HG02840 (cell line): ENCODE measurements around the gene PPP4R1.

ENCODE experiments used
- ATAC-seq: cut with Tn5 transposase; IDR thresholded peaks from one replicate; pipeline ENCODE4 v1.9.1; 2021; ENCODE audit warnings: mild to moderate bottlenecking, moderate library complexity, moderate number of reproducible peaks; ENCODE audit not compliant: unreplicated experiment, low FRiP score

Gene PPP4R1

GRCh38 chr18:9597609-9598008 lies 16.8 kb downstream of the PPP4R1 start:
- no peak for ATAC-seq

DNA sequence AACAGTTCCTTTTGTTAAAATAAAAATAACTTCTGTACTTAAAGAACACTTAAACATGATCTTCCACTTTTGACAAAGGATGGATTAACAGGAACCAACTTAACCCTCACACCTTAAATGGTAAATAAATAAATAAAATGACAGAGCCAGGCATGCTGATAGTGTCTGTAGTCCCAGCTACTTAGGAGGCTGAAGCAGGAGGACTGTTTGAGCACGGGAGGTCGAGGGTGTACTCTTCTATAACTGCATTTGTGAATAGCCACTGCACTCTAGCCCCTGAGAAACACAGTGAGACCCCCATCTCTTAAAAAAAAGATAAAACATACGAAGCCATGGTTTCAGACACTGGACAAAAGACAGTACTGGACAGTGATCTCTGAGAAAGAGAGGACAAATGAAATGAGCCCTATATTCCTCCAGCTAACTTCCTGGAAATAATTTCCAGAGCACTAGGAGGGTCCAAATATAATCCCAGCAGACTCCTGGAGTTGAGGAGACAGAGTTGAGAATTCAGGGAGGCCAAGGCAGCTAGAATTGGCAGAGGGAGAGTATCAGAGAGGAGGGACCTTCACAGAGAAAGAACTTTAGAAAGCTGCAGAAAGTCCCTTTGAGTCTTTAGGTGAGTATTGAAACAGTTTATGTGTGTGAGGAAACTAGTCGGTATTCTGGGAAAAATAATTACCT lies 17.4 kb downstream of the PPP4R1 start:
- no peak for ATAC-seq

DNA sequence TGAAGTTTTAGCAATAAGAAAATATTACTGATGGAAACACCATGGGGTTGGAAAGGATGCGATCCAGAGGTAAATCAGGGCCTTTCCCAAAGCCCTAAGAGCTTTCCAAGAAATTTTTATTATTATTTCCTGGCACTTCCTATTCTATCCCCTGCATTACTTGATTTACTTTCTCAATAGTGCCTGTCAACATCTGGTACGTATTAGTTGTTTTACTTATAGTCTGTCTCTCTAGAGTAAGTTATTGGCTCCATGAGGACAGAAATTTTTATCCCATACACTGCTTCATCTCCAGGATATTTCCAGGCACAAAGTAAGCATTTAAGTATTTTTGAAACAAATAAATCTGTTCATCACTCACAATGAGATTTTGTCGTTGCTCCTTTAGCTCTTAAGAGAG lies 18.1 kb downstream of the PPP4R1 start:
- ATAC-seq, result no peak

GRCh38 chr18:9594823-9595596 lies 19.3 kb downstream of the PPP4R1 start:
- ATAC-seq, result peak; percentile 58

DNA sequence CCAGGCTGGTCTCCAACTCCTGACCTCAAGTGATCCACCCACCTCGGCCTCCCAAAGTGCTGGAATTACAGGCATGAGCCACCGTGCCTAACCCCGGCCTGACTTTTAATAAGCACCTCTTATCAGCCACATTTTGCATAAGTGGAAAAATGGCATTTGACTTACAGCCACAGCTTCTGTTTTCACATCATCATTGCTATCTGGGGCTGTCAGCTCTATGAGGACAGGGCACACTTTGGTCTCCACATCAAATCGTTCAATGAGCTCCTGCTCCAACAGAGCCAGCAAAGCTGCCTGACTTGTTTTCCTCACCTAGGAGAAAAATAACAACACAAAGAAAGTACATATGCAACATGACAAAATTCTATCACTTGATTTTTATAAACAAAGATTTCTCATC lies 26.4 kb downstream of the PPP4R1 start:
- no peak for ATAC-seq

DNA sequence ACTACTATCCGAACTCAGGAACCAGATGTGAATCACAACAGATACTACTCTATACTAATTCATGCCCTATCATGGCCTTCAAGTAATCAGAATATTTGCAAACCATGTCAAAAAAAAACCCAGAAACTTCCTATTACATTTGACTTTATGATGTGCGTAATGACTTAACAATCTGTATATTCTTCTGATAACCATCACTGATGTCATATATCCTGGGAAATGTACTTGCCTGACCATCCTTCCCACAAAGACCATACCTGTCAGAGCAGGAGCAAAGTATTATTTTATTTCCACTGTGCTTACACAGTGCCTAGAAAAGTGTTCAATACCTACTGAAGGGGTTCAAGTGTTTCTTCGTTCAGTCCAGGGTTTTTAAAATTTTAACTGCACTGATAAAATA lies 27.5 kb downstream of the PPP4R1 start:
- ATAC-seq, result no peak

DNA sequence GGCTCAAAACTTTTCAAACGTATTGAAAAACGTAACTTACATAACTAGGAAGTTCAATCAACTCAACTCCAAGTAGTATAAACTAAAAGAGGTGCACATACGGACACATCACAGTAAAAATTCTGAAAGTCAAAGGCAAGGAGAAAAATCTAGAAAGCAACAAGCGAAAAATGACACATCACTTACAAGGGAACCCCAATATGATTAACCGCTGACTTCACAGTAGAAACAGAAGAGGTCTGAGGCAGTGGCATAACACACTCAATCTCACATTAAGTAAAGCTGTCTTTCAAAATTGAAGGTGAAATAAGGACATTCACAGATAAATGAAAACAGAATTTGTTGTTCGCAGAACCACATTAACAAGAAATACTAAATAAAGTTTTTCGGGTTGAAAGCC lies 32.7 kb downstream of the PPP4R1 start:
- no peak for ATAC-seq

DNA sequence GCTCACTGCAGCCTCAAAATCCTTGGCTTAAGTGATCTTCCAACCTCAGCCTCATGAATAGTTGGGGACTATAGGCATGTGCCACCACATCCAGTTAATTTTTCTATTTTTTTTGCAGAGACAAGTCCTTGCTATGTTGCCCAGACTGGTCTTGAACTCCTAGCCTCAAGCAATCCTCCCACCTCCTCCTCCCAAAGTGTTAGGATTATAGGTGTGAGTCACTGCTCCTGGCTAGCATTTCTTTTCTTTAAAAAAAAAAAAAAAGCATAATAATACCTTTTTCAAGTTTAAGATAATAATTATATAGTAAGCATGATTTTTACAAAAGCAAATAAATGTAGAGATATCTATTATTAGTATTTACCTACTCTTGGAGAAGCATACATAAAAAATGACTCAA lies 36.1 kb downstream of the PPP4R1 start:
- no peak for ATAC-seq

GRCh38 chr18:9577361-9577760 lies 37.0 kb downstream of the PPP4R1 start:
- no peak for ATAC-seq

DNA sequence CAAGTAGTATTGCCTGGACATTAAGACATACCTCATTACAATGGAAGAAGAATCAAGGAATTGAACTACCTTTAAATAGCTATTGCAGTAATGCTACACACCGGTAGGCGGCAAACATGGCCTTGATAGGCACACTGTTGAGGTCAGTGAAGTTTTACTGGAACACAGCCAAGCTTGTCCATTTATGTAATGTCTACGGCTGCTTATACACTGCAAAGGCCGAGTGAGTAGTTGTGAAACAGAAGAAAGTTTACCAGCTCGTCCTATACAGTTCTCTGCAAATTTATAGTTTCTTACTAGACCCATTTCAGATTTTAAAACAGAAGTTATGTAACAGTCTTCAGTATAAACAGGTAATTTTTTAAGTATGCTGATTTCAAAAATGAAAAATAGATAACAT lies 38.8 kb downstream of the PPP4R1 start:
- no peak for ATAC-seq

DNA sequence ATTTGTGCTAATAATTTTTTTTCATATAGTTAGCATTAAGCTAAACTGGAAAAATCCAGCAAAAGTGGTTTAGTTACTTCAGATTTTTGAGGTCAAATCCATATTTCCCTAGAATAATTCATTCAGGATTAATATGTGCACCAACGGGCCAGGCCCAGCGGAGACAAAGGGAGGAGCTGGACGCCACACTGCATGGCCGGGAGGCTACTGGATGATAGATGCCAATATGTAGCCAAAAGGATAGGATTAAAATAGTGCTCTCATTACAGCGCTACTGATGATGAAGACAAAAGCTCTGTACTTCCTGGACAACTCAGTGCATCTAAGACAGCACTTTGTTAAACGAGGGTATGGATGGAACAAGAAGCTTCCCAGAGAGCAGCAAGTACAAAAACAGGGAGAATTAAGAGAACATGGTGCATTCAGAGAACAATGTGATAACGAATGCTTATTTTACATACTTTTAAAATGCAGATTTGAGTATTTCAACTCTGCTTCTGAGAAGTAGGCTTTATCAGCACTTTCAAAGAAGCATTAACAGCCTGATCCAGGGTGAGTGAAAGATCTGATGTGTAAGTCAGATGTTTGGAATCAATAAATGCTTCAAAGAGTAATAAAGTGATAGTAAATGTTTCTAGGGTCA lies 39.8 kb downstream of the PPP4R1 start:
- ATAC-seq, result no peak

DNA sequence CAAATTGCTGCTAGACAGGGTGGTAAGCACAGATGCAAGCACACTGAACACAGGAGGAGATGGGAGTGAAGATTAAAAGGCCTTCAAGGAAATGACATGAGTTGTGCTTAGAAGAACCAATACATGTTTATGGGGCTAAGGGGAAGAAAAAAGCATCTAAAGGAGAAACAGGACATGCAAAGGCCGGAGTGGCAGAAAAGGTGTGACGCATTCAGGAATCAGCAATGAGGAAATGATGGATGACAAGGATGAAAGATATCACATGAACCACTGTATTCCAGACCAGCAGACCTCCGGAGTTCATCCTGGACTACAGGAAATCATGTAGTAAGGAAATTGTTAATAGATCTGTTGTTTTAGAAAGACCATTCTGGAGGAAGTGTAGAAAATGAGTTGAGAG lies 42.8 kb downstream of the PPP4R1 start:
- ATAC-seq, result no peak

DNA sequence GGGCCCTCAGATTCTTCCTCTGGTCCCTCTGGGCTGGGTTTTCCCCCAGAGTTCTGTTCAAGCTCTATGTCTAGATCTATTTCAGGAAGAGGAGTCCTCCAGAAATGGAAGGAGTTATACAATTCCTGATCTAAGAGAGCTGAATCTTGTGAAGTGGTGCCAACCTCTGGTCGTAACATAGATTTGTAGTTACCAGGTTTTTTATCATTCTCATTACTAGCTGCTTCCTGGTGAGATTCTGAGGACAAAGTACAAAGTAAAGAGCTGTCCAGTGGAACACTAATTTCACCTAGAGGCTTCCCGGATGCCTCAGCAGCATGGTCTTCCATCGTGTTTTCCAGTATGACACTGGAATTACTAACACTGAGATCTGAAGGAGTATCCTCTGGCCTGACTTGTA lies 44.1 kb downstream of the PPP4R1 start:
- ATAC-seq, result no peak

DNA sequence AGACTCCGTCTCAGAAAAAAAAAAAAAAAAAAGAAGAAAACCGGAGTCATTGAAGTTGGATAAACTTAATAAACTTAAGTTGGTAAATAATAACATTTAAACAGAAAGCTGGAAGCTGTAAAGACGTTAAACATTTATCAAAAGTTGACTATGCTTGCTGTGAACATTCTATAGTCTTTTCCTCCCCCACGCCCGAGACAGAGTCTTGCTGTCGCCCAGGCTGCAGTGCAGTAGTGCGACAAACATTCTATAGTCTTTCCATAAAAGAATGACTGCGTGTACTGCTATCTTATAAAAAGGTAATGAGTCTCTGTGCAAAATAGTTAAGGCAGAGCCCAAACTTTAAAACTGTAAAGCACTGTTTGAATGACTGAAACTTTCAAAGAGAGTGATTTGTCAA lies 45.2 kb downstream of the PPP4R1 start:
- no peak for ATAC-seq

DNA sequence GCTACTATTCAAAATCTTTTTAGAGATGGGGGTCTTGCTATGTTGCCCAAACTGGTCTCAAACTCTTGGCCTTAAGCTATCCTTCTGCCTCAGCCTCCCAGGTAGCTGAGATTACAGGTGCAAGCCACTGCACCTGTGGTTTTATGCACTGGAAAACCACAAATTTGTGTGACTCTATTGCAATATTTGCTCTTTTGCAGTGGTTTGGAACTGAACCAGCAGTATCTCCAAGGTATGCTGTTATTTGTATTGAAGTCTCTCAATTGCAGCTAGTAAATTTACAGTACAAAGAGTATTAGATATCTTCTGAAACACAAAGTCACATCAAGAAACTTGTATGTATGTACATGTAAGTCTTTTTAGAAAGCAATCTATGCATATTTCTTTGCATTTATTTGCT lies 46.2 kb downstream of the PPP4R1 start:
- ATAC-seq, result no peak

- no peak for ATAC-seq
Measured at GRCh38 chr18:9565407-9565806, 49.0 kb downstream of the PPP4R1 start.

GRCh38 chr18:9563331-9563730 lies 51.0 kb downstream of the PPP4R1 start:
- ATAC-seq, result no peak

DNA sequence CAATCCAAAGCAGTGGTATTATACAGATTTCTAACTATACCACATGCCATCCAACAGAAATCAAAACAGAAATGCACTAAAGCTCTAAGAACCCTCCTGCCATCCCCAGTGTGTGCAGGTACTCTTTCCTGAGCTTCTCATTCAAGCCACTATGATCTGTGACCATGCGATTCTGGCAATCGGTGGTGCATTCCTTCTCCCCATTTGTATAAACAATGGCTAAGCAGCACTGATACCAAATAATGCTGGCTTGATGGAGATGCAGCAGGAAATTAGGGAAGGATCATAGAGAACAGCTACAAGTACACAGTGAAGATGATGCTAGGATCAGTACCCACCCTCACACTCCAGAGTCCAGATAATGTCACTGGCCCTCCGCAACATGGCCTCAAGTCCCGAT lies 51.8 kb downstream of the PPP4R1 start:
- no peak for ATAC-seq

- ATAC-seq, result no peak
Measured at GRCh38 chr18:9561759-9562158, 52.6 kb downstream of the PPP4R1 start.

DNA sequence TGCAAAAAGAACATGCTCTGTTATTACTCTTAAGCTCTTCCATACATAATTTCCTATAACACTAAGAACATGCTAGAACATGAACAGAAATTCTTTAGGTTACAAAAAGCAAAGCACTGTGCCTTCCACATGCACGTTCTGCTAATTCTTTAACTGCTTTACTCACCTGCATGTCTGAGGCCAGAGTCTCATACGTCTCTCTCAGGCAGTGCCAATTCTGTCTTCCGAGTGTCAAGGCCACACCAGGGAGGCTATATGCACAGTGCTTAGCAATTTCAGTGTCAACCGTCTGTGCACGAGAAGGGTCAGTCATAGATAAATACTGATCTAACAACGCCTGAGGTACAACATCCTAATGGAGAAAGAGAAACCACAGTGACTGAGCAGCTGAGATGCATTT lies 55.1 kb downstream of the PPP4R1 start:
- ATAC-seq, result no peak

- no peak for ATAC-seq
Measured at GRCh38 chr18:9558387-9559064, 55.8 kb downstream of the PPP4R1 start.
